SK-N-DZ (cell line): Measurements from ENCODE around the gene CEL.
A peak's percentile ranks its signal among the peaks of the same experiment; 100 is the strongest.

Experiments
- DNase-seq: peaks from one replicate; pipeline ENCODE4 v3.0.0-alpha.2; 2015; ENCODE audit warnings: low spot score

Gene CEL

GRCh38 chr9:133103987-133104505 lies 42.3 kb downstream of the CEL start:
- no peak for DNase-seq

- no peak for DNase-seq
Observed at GRCh38 chr9:133104718-133105460, 43.1 kb downstream of the CEL start.

- no peak for DNase-seq
Observed at GRCh38 chr9:133105461-133105770, 43.6 kb downstream of the CEL start.

GRCh38 chr9:133106511-133107244 lies 44.9 kb downstream of the CEL start:
- no peak for DNase-seq

- no peak for DNase-seq
Observed at GRCh38 chr9:133107245-133107722, 45.5 kb downstream of the CEL start.

GRCh38 chr9:133107961-133108793 lies 46.4 kb downstream of the CEL start:
- DNase-seq = no peak

DNA sequence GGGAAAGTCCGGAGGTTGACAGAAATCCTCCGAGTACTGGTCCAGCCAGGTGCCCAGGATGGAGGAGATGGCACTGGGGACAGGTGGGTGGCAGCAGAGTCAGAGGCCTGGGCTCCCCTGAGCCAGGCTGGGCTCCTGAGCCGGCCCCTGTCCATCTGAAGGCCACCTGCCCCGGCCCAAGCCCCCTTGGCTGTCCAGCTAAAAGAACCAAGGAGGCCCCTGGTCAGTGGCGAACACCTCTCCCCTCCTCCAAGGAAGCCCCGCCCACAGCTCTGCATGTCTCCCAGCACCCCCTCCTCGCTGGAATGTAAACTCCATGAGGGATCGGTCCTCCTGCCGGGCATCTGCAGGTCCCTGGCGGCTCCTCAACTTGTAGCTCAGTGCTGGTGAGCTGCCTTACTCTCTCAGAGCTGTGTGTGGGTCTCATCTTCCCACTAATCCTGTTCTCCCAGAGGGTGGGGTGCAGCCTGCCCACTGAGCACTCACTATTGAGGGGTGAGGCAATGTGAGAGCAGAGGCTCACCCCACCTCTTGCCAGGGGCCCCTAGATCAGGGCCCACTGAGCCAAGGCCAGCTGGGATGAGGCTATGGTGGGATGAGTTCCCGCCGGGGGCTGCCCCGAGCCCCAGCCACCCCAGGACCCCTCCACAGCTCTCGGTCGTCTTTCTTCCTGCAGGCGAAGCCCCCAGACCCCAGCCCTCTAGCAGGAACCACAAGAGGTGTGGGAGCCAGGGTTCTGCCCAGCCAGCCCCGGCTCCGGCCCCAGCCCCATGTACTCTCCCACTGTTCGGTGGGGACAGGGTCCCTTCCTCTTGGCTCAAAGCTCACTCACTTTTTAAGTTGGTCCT lies 47.2 kb downstream of the CEL start:
- no peak for DNase-seq

DNA sequence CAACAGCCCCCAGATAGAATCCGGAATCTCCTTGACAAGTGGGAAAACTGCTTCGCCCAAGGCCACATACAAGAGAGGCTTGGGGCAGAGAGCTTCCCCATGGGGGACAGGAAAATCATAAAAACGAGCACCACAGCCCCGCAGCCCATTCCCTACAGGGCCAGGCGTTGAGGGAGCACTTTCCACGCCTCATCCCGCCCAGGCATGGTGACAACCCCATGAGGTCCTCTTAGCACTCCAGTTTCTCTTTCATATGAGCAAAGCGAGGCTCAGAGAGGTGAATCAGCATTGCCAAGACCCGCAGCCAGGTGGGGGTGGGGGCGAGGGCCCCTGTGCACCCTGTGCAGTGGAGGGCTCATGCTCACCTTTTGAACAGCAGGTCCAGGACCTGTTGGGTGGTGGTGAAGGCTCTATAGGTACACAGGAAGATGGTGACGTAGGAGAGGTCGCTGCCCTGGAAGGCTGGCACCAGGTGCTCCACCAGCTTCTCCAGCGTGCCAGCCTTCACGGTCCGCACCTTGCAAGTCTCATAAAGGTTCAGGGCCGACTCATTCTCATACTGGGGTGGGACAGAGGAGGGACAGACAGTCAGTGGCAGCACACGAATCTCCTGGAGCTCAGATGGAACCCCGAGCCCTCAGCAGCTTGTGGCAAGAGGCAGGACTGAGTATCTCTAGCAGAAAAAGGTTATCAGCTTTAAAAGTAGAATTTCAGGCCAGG lies 48.3 kb downstream of the CEL start:
- DNase-seq = no peak

GRCh38 chr9:133111808-133112662 lies 50.3 kb downstream of the CEL start:
- no peak for DNase-seq

DNA sequence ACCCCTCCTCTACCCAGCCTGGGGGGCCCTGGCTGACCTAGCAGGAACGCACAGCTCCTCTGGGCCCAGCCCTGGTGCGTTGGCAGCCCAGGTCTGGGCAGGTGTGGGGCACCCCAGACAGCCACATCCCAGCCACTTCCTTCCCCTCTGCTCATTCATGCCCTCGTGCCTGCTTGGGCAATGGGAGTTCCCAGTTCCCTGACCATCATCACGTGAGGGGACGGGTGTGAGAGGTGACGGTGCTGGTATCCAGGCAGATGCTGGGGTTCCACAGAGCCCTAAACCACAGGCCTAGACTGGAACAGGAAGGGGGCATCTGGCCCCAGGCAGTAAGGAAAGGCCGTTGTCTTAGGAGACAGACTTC lies 50.9 kb downstream of the CEL start:
- no peak for DNase-seq

GRCh38 chr9:133113163-133113948 lies 51.6 kb downstream of the CEL start:
- DNase-seq = no peak

- DNase-seq = peak; percentile 78
Observed at GRCh38 chr9:133113949-133114885, 52.4 kb downstream of the CEL start.

- DNase-seq = peak; percentile 82
Observed at GRCh38 chr9:133114886-133115603, 53.3 kb downstream of the CEL start.

DNA sequence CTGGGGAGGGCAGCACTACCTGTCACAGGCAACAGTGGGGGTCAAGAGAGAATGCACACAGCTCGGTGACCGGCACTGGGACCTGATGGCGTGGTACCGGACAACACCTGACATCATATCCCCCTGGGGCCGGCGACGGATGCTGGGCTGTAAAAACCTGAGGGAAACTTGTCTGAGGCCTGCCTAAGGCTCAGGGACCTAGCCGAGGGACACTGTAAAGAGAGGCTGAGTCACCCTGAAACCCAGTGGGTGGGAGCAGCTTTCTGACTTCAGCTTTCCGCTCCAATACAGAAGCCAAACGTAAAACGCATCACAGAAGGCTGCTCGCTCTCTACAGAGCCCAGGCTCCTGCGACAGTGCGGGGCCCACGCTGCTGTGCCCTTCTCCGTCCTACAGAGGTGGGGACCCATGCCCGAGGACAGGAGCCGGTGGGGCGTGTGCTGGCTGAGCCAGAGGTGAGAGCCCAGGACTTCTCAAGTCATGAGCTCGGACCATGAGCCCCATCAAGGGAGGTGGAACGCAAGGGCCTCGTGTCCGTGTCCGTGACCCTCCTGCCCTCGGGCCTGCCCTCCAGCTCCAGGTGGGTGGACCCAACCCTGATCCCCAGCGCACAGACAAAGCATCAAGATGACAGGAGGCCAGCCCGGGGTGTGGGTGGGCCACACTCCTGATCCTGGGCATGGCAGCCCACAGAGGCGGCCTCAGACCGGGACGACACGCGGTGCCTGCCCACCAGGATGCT lies 54.0 kb downstream of the CEL start:
- no peak for DNase-seq

DNA sequence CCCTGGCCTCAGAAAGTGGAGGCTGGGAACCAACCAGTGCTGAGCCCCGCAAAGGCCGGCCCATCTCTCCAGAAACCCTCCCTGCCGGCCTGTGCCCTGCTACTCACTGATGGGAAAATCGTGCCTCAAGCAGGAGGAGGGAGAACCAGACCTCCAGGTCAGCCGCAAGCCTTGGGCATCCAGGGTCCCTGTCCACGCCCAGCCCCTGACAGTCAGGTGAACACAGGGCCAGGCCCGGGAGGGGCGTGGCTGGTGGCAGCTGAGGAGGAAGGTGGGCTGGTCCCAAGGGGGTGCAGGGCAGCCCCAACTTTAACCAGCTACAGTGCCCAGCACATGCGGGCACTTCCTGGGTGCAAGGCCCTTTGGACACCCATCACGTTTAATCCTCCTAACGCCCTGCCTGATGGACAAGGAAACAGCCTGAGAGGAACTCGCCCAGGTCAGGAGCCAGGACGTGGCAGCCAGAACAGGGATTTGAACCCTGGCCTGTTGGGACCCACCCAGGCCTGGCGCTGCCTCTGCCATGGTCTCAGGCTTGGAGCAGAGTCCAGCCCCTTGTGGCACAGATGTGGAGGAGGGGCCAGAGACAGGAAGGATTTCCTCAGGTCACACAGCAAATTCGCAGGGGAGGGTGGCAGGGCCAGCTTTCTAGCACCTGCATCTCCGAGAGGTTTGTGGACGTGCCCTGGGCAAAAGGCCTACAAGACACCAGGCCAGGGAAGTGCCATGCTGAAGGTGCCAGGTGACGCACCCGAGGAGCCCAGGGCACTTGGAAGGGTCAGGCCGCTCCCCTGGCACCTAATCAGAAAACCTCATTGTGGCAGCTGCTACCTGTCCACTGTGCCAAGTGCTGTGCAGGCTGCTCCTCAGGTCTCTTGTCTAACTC lies 54.8 kb downstream of the CEL start:
- no peak for DNase-seq
